Islet of Langerhans (tissue), 1 donor: ENCODE measurements around the gene PPP2R5E.

ENCODE experiments used
- FAIRE-seq: peaks from one replicate; lab custom pipeline; 2011; peaks lifted over from hg19 to GRCh38; lab: Jason Lieb, UNC

PPP2R5E gene

GRCh38 chr14:63470962-63471793 is 72.0 kb downstream of the PPP2R5E start:
- peak; percentile 78 for FAIRE-seq

- FAIRE-seq = peak; percentile 79
Observed at GRCh38 chr14:63468294-63468693, 74.9 kb downstream of the PPP2R5E start.

GRCh38 chr14:63467440-63468072 is 75.6 kb downstream of the PPP2R5E start:
- peak; percentile 47 for FAIRE-seq

GRCh38 chr14:63465347-63465746 is 77.8 kb downstream of the PPP2R5E start:
- FAIRE-seq = no peak

GRCh38 chr14:63460680-63461369 is 82.4 kb downstream of the PPP2R5E start:
- no peak for FAIRE-seq

GRCh38 chr14:63459738-63460137 is 83.4 kb downstream of the PPP2R5E start:
- FAIRE-seq = no peak

GRCh38 chr14:63457498-63457897 is 85.7 kb downstream of the PPP2R5E start:
- FAIRE-seq = no peak

GRCh38 chr14:63454863-63455622 is 88.1 kb downstream of the PPP2R5E start:
- no peak for FAIRE-seq

GRCh38 chr14:63454436-63454835 is 88.7 kb downstream of the PPP2R5E start:
- no peak for FAIRE-seq

GRCh38 chr14:63453443-63453936 is 89.7 kb downstream of the PPP2R5E start:
- FAIRE-seq = no peak

GRCh38 chr14:63452796-63453195 is 90.4 kb downstream of the PPP2R5E start:
- no peak for FAIRE-seq

GRCh38 chr14:63448841-63449240 is 94.3 kb downstream of the PPP2R5E start:
- FAIRE-seq = no peak

- FAIRE-seq = no peak
Observed at GRCh38 chr14:63444588-63444987, 98.6 kb downstream of the PPP2R5E start.

GRCh38 chr14:63443988-63444387 is 99.2 kb downstream of the PPP2R5E start:
- no peak for FAIRE-seq

GRCh38 chr14:63443361-63443760 is 99.8 kb downstream of the PPP2R5E start:
- no peak for FAIRE-seq

- FAIRE-seq = peak; percentile 85
Observed at GRCh38 chr14:63438065-63438757, 105.0 kb downstream of the PPP2R5E start.

- FAIRE-seq = peak; percentile 84
Observed at GRCh38 chr14:63436286-63437098, 106.7 kb downstream of the PPP2R5E start.

- FAIRE-seq = no peak
Observed at GRCh38 chr14:63435838-63436237, 107.3 kb downstream of the PPP2R5E start.

GRCh38 chr14:63435204-63435603 is 108.0 kb downstream of the PPP2R5E start:
- no peak for FAIRE-seq

GRCh38 chr14:63432888-63433552 is 110.2 kb downstream of the PPP2R5E start:
- FAIRE-seq = no peak
